Measurements from ENCODE around the gene HIVEP2.

DNA sequence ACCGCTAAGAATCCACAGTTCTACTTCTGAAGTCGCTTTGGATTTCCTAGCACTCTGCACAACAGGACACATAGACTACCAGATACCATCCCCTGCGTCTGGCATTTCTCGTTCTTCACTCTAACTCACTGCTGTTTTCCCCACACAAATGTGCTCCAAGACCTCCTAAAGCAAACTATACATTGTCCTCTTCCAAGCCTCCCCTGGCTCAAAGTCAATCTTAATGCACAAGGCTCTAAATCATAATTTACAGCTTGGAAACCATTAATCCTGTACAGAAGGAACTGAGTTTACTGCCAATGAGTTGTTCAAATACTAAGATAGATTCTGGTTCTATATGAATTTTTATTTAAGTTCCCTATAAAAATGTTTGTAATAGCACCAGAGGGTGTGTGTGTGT is 128.5 kb downstream of the HIVEP2 start:
- no peak for TF ChIP-seq CTCF (IDR thresholded peaks at IDR 0.05)
- no peak for TF ChIP-seq POLR2A (IDR thresholded peaks at IDR 0.05)

All from esophagus squamous epithelium (tissue), 4 donors.